WI38 (cell line): ENCODE data around the gene HECA.
A peak's percentile ranks its signal among the peaks of the same experiment; 100 is the strongest.

Source experiments
- H3K4me3 ChIP-seq: 2 replicates; pipeline ENCODE4 v1.5.1; 2011; ENCODE audit warnings: low read depth, mild to moderate bottlenecking, control low read depth, low read length
- TF ChIP-seq, protein P1 (sequence below): IDR thresholded peaks from 2 replicates; pipeline ENCODE4 v1.5.1; 2012; ENCODE audit warnings: low read depth, mild to moderate bottlenecking, control low read depth, low read length

The HECA gene, protein sequence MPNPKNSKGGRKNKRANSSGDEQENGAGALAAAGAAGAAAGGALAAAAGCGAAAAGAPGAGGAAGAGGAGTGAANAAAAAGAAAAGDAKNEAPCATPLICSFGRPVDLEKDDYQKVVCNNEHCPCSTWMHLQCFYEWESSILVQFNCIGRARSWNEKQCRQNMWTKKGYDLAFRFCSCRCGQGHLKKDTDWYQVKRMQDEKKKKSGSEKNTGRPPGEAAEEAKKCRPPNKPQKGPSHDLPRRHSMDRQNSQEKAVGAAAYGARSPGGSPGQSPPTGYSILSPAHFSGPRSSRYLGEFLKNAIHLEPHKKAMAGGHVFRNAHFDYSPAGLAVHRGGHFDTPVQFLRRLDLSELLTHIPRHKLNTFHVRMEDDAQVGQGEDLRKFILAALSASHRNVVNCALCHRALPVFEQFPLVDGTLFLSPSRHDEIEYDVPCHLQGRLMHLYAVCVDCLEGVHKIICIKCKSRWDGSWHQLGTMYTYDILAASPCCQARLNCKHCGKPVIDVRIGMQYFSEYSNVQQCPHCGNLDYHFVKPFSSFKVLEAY

DNA sequence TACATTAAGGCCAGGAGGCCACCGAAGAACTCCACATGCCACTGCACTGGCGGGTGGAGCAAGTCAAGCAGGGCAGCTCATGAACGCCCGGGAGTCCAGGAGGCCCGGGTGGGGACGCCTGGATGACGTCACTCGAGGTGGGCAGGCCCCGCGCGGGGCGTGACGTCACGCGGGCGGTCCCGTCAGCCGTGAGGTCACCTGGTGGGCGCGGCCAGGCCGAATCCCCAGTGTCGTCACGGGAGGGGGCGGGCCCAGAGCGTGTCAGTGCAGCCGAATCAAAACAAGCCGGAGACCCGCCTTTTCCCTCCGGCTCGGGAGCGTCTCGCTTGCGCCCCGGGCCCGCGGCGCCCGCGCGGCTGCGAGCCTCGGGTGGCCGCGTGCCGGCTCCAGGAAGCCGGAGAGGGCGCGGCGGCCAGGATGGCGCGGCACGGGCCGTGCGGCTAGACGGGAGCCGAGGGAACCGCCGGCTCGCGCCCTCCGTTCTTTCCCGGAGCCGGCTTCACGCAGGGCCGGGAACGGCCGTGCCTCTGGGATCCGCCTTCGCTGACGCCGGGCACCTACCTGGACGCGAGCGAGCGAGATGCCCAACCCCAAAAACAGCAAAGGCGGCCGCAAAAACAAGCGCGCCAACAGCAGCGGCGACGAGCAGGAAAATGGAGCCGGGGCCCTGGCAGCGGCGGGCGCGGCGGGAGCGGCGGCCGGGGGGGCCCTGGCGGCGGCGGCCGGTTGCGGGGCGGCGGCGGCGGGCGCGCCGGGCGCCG, at the start of gene HECA:
Gene HECA (plus strand): TSS at position 264 of the 761 bp plus-strand sequence. CDS start 317 bp downstream, at position 581.
- TF ChIP-seq, protein P1, sequence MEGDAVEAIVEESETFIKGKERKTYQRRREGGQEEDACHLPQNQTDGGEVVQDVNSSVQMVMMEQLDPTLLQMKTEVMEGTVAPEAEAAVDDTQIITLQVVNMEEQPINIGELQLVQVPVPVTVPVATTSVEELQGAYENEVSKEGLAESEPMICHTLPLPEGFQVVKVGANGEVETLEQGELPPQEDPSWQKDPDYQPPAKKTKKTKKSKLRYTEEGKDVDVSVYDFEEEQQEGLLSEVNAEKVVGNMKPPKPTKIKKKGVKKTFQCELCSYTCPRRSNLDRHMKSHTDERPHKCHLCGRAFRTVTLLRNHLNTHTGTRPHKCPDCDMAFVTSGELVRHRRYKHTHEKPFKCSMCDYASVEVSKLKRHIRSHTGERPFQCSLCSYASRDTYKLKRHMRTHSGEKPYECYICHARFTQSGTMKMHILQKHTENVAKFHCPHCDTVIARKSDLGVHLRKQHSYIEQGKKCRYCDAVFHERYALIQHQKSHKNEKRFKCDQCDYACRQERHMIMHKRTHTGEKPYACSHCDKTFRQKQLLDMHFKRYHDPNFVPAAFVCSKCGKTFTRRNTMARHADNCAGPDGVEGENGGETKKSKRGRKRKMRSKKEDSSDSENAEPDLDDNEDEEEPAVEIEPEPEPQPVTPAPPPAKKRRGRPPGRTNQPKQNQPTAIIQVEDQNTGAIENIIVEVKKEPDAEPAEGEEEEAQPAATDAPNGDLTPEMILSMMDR: no peak
- H3K4me3 ChIP-seq: peak within 1 kb of the TSS; percentile 68

DNA sequence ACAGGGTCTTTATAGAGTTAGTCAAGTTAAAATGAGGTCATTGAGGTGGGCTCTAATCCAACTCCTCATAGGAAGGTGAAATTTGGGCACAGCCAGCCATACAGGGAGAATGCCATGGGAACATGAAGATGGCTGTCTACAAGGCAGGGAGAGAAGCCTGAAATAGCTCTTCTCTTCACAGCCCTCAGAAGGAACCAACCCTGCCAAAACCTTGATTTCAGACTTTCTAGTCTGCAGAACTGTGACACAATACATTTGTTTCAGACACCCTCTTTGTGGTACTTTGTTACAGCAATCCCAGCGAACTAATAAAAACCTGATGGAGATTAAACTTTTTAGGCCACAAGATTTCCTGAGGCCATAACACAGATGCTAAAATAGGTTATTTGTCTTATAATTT, 43.1 kb upstream of the HECA start:
- TF ChIP-seq, protein P1: no peak
- no peak overlapping the region for H3K4me3 ChIP-seq

DNA sequence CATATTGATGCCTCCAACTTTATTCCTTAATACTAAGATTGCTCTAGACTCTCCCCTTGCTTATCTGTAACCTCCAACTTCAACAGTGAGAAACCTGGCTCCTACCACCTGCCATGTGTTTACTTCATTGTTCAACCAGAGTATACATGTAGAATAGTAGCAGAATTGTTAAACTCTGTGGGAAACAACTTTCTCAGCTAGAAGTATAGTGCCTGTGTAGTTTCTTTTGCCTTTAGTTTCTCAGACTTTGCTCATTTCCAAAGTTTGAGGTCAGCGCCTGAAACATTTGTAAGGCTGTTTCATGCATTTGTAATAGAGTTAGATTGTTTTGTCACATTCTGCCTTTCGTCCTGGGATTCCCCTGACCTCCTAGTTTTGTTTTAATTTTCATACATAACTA, 34.9 kb upstream of the HECA start:
- TF ChIP-seq, protein P1: no peak
- no peak overlapping the region for H3K4me3 ChIP-seq

DNA sequence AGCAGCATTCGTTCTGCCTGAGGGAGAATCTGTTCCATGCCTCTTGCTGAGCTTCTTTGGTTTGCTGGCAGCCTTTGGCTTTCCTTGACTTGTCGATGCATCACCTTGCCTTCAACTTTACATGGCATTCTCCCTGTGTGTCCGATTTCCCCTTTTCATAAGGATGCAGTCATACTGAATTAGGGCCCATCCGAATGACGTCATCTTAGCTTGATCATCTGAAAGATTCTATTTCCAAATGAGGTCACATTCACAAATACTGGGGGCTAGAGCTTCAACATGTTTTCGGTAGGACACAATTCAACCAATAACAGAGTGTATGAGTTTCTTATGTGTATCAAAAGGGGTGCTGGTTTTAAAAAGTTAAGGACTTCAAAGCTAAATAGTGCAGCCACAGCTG, 27.8 kb upstream of the HECA start:
- H3K4me3 ChIP-seq: no peak overlapping the region
- TF ChIP-seq, protein P1: no peak

DNA sequence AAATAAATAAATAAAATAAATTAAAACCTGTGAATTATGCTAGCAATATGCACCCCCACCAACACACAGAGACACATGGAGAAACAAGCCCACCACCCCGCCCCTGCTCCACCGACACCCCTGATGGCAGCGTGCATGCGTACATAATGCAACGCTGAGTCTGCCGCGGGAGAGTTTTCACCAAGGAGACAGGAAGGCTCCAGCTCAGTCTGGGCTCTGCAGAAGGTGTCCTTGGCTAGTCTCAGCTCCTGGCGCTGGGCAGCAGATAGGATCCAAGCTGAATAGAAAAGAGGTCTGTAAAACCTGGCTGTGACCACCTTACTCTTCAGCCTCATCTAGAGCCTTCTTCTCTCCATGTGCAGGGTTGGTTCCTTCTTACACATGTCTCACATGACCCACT, 26.5 kb upstream of the HECA start:
- TF ChIP-seq, protein P1: no peak
- no peak overlapping the region for H3K4me3 ChIP-seq

DNA sequence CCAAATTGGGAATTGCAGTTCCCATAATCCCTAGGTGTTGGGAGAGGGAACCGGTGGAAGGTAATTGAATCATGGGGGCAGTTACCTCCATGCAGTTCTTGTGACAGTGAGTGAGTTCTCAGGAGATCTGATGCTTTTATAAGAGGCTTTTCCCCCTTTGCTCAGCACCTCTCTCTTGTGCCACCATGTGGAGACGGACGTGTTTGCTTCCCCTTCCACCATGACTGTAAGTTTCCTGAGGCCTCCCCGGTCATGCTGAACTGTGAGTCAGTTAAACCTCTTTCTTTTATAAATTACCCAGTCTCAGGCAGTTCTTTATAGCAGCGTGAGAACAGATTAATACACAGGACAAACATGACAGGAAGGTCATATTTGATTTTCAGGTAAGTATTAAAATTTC, 25.3 kb upstream of the HECA start:
- H3K4me3 ChIP-seq: no peak overlapping the region
- TF ChIP-seq, protein P1: no peak

DNA sequence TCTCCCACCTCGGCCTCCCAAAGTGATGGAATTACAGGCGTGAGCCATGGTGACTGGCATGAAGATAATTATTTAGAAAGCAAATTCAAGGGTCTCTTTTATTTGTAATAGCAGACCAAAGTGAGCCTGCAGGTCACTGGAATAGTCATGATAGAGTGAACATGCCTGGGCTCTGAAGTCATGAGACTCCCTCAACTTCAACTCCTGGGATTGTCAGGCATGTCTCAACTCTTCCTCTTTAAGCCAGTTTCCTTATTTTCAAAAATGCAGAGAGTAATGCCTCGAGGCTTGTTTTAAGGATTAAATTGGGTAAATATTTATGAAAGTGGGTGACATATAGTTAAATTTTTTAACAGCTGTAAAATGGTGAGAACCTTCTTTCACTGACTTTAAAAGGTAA, 22.7 kb upstream of the HECA start:
- H3K4me3 ChIP-seq: no peak overlapping the region
- TF ChIP-seq, protein P1: no peak
